ENCODE results near the gene AHNAK2.

AHNAK2 gene

GRCh38 chr14:104968541-104969401 is 9.4 kb downstream of the AHNAK2 start:
- Histone ChIP-seq H2BK120ac (ENCODE audit: low read depth, low read length) (no peak overlapping the region), H2BK5ac (ENCODE audit: low read length) (no peak overlapping the region), H2AK5ac (ENCODE audit: low read depth, low read length) (peak overlapping the region; percentile 79), H3K4me3 (ENCODE audit: low read length in 2 of 2) (no peak overlapping the region), H3K23ac (ENCODE audit: low read depth, low read length, poor library complexity) (peak overlapping the region; percentile 61), H4K91ac (ENCODE audit: low read depth, low read length, poor library complexity) (no peak overlapping the region), H3K9me3 (replicated peaks in 1 of 2; ENCODE audit: control insufficient read depth in 2 of 2, insufficient read depth in 1 of 2, low read depth in 1 of 2, low read length in 2 of 2) (peaks cover 0 to 2% of the 10 kb centered on the region in 2 donors), H2BK15ac (ENCODE audit: low read length) (peak overlapping the region; percentile 62), H2AFZ (ENCODE audit: low read length) (peak overlapping the region; percentile 92), H3K27me3 (ENCODE audit: control insufficient read depth in 3 of 3, insufficient read depth in 3 of 3, low read depth in 1 of 3, low read length in 3 of 3) (peaks cover 0 to 87% (median 9%) of the 10 kb centered on the region in 3 experiments), H3K27ac (replicated peaks; ENCODE audit: low read length) (no peak overlapping the region), H3K36me3 (replicated peaks in 1 of 2; ENCODE audit: control insufficient read depth in 2 of 2, insufficient read depth in 2 of 2, low read length in 2 of 2) (no peaks in the 10 kb centered on the region), H3K9ac (ENCODE audit: low read depth, low read length, poor library complexity) (no peak overlapping the region), H3K4me2 (ENCODE audit: insufficient read depth, low read length, poor library complexity, severe bottlenecking) (no peak overlapping the region), H3K4me1 (ENCODE audit: control insufficient read depth in 2 of 2, insufficient read depth in 1 of 2, low read depth in 1 of 2, low read length in 2 of 2) (peaks cover 19 to 38% of the 10 kb centered on the region in 2 donors), H3K4ac (ENCODE audit: low read length) (no peak overlapping the region), H4K8ac (ENCODE audit: low read depth, low read length) (no peak overlapping the region), H2BK12ac (ENCODE audit: low read length) (peak overlapping the region; percentile 99), H3K79me1 (ENCODE audit: low read depth, low read length) (no peaks in the 10 kb centered on the region), H3K14ac (ENCODE audit: low read length) (no peak overlapping the region), H3K18ac (ENCODE audit: low read length) (peak overlapping the region; percentile 95)
- WGBS, 2 donors (ENCODE audit: extremely low coverage in 2 of 2, insufficient read length in 2 of 2, insufficient replicate concordance in 1 of 2), result no CpG with 5 or more reads among the region's 21 CpGs
- DNase-seq (ENCODE audit: low spot score), result no peak

GRCh38 chr14:104968153-104968527 is 10.0 kb downstream of the AHNAK2 start:
- peaks cover 0 to 2% of the 10 kb centered on the region in 2 donors for H3K9me3 ChIP-seq (replicated peaks in 1 of 2; ENCODE audit: control insufficient read depth in 2 of 2, insufficient read depth in 1 of 2, low read depth in 1 of 2, low read length in 2 of 2)
- DNase-seq (ENCODE audit: low spot score), result no peak
- H3K4me1 ChIP-seq (ENCODE audit: control insufficient read depth in 2 of 2, insufficient read depth in 1 of 2, low read depth in 1 of 2, low read length in 2 of 2), result peaks cover 15 to 32% of the 10 kb centered on the region in 2 donors
- no CpG with 5 or more reads among the region's 12 CpGs for WGBS, 2 donors (ENCODE audit: extremely low coverage in 2 of 2, insufficient read length in 2 of 2, insufficient replicate concordance in 1 of 2)
- H2BK120ac ChIP-seq (ENCODE audit: low read depth, low read length), result no peak overlapping the region
- H2AFZ ChIP-seq (ENCODE audit: low read length), result peak overlapping the region; percentile 92
- no peak overlapping the region for H4K8ac ChIP-seq (ENCODE audit: low read depth, low read length)
- peak overlapping the region; percentile 66 for H2BK5ac ChIP-seq (ENCODE audit: low read length)
- peak overlapping the region; percentile 49 for H3K4me2 ChIP-seq (ENCODE audit: insufficient read depth, low read length, poor library complexity, severe bottlenecking)
- H3K79me1 ChIP-seq (ENCODE audit: low read depth, low read length), result no peaks in the 10 kb centered on the region
- H2BK15ac ChIP-seq (ENCODE audit: low read length), result no peak overlapping the region
- no peak overlapping the region for H3K9ac ChIP-seq (ENCODE audit: low read depth, low read length, poor library complexity)
- no peak overlapping the region for H2AK5ac ChIP-seq (ENCODE audit: low read depth, low read length)
- H3K14ac ChIP-seq (ENCODE audit: low read length), result no peak overlapping the region
- H2BK12ac ChIP-seq (ENCODE audit: low read length), result peak overlapping the region; percentile 59
- peaks cover 0 to 81% (median 9%) of the 10 kb centered on the region in 3 experiments for H3K27me3 ChIP-seq (ENCODE audit: control insufficient read depth in 3 of 3, insufficient read depth in 3 of 3, low read depth in 1 of 3, low read length in 3 of 3)
- H3K4me3 ChIP-seq (ENCODE audit: low read length in 2 of 2), result peak overlapping the region in 1 of 2 donors; percentile 45
- no peaks in the 10 kb centered on the region for H3K36me3 ChIP-seq (replicated peaks in 1 of 2; ENCODE audit: control insufficient read depth in 2 of 2, insufficient read depth in 2 of 2, low read length in 2 of 2)
- no peak overlapping the region for H3K23ac ChIP-seq (ENCODE audit: low read depth, low read length, poor library complexity)
- no peak overlapping the region for H3K27ac ChIP-seq (replicated peaks; ENCODE audit: low read length)
- peak overlapping the region; percentile 72 for H3K18ac ChIP-seq (ENCODE audit: low read length)
- no peak overlapping the region for H3K4ac ChIP-seq (ENCODE audit: low read length)
- no peak overlapping the region for H4K91ac ChIP-seq (ENCODE audit: low read depth, low read length, poor library complexity)

GRCh38 chr14:104967386-104968152 is 10.6 kb downstream of the AHNAK2 start:
- DNase-seq (ENCODE audit: low spot score), result no peak
- H3K27ac ChIP-seq (replicated peaks; ENCODE audit: low read length), result no peak overlapping the region
- H3K27me3 ChIP-seq (ENCODE audit: control insufficient read depth in 3 of 3, insufficient read depth in 3 of 3, low read depth in 1 of 3, low read length in 3 of 3), result peaks cover 0 to 76% (median 9%) of the 10 kb centered on the region in 3 experiments

More at GRCh38 chr14:104967386-104968152, 10.6 kb downstream of the AHNAK2 start:
- Histone ChIP-seq H2BK120ac (ENCODE audit: low read depth, low read length) (peak overlapping the region; percentile 67), H2AK5ac (ENCODE audit: low read depth, low read length) (peak overlapping the region; percentile 97), H3K18ac (ENCODE audit: low read length) (peak overlapping the region; percentile 99), H3K36me3 (replicated peaks in 1 of 2; ENCODE audit: control insufficient read depth in 2 of 2, insufficient read depth in 2 of 2, low read length in 2 of 2) (no peaks in the 10 kb centered on the region), H2BK12ac (ENCODE audit: low read length) (peak overlapping the region; percentile 90), H2AFZ (ENCODE audit: low read length) (peak overlapping the region; percentile 92), H2BK5ac (ENCODE audit: low read length) (peak overlapping the region; percentile 66), H3K4me3 (ENCODE audit: low read length in 2 of 2) (peak overlapping the region; percentile 15 to 45), H3K4ac (ENCODE audit: low read length) (peak overlapping the region; percentile 99), H3K14ac (ENCODE audit: low read length) (peak overlapping the region; percentile 47), H4K8ac (ENCODE audit: low read depth, low read length) (peak overlapping the region; percentile 92), H3K9ac (ENCODE audit: low read depth, low read length, poor library complexity) (peak overlapping the region; percentile 84), H2BK15ac (ENCODE audit: low read length) (peak overlapping the region; percentile 85), H3K4me1 (ENCODE audit: control insufficient read depth in 2 of 2, insufficient read depth in 1 of 2, low read depth in 1 of 2, low read length in 2 of 2) (peaks cover 12 to 27% of the 10 kb centered on the region in 2 donors), H3K79me1 (ENCODE audit: low read depth, low read length) (no peaks in the 10 kb centered on the region), H3K4me2 (ENCODE audit: insufficient read depth, low read length, poor library complexity, severe bottlenecking) (peak overlapping the region; percentile 49), H4K91ac (ENCODE audit: low read depth, low read length, poor library complexity) (peak overlapping the region; percentile 72), H3K23ac (ENCODE audit: low read depth, low read length, poor library complexity) (peak overlapping the region; percentile 68), H3K9me3 (replicated peaks in 1 of 2; ENCODE audit: control insufficient read depth in 2 of 2, insufficient read depth in 1 of 2, low read depth in 1 of 2, low read length in 2 of 2) (peaks cover 0 to 2% of the 10 kb centered on the region in 2 donors)
- WGBS, 2 donors (ENCODE audit: extremely low coverage in 2 of 2, insufficient read length in 2 of 2, insufficient replicate concordance in 1 of 2), result no CpG with 5 or more reads among the region's 36 CpGs

All from neuronal stem cell (in vitro differentiated cells).